ENCODE measurements around the gene GNAI2.

The GNAI2 gene

GRCh38 chr3:50292159-50293078, 56.4 kb downstream of the GNAI2 start, which contains the start of gene IFRD2:
Gene IFRD2, minus strand, starts transcription at chr3:50292429. Its CDS starts 155 bp downstream, at chr3:50292274.
- FAIRE-seq (peak; percentile 100), DNase-seq (ENCODE audit: extremely low spot score, insufficient read length, low read depth) (peak; percentile 89)

GRCh38 chr3:50293079-50293801, 57.2 kb downstream of the GNAI2 start:
- no peak for FAIRE-seq
- DNase-seq (ENCODE audit: extremely low spot score, insufficient read length, low read depth): no peak

GRCh38 chr3:50294089-50294488, 58.1 kb downstream of the GNAI2 start:
- DNase-seq (ENCODE audit: extremely low spot score, insufficient read length, low read depth) (no peak), FAIRE-seq (no peak)

GRCh38 chr3:50294492-50295403, 58.7 kb downstream of the GNAI2 start:
- FAIRE-seq: no peak
- DNase-seq (ENCODE audit: extremely low spot score, insufficient read length, low read depth): no peak

GRCh38 chr3:50295553-50296431, 59.8 kb downstream of the GNAI2 start:
- FAIRE-seq: no peak

GRCh38 chr3:50296721-50297383, 60.8 kb downstream of the GNAI2 start:
- FAIRE-seq: no peak
- DNase-seq (ENCODE audit: extremely low spot score, insufficient read length, low read depth): no peak

More at GRCh38 chr3:50295553-50296431, 59.8 kb downstream of the GNAI2 start:
- DNase-seq (ENCODE audit: extremely low spot score, insufficient read length, low read depth): no peak

- DNase-seq (ENCODE audit: extremely low spot score, insufficient read length, low read depth): no peak
- no peak for FAIRE-seq
These were observed 61.4 kb downstream of the GNAI2 start for GRCh38 chr3:50297384-50297775.

GRCh38 chr3:50297896-50298725, 62.1 kb downstream of the GNAI2 start:
- no peak for FAIRE-seq
- no peak for DNase-seq (ENCODE audit: extremely low spot score, insufficient read length, low read depth)

- DNase-seq (ENCODE audit: extremely low spot score, insufficient read length, low read depth) (peak; percentile 95), FAIRE-seq (peak; percentile 100)
These were observed 63.0 kb downstream of the GNAI2 start, which contains the start of the genes HYAL3 and NAA80 for GRCh38 chr3:50298836-50299637. Gene HYAL3, minus strand, starts transcription at chr3:50299405. Its CDS starts 3,803 bp downstream, at chr3:50295602. Gene NAA80, minus strand, starts transcription at chr3:50299405. Its CDS starts 1,942 bp downstream, at chr3:50297463.

- FAIRE-seq (no peak), DNase-seq (ENCODE audit: extremely low spot score, insufficient read length, low read depth) (no peak)
These were observed 63.6 kb downstream of the GNAI2 start for GRCh38 chr3:50299638-50299928.

- DNase-seq (ENCODE audit: extremely low spot score, insufficient read length, low read depth) (no peak), FAIRE-seq (no peak)
These were observed 64.1 kb downstream of the GNAI2 start for GRCh38 chr3:50299929-50300680.

- DNase-seq (ENCODE audit: extremely low spot score, insufficient read length, low read depth) (no peak), FAIRE-seq (no peak)
These were observed 64.8 kb downstream of the GNAI2 start for GRCh38 chr3:50300681-50301254.

GRCh38 chr3:50302095-50303012, 66.3 kb downstream of the GNAI2 start:
- no peak for DNase-seq (ENCODE audit: extremely low spot score, insufficient read length, low read depth)
- no peak for FAIRE-seq

GRCh38 chr3:50303013-50303815, 67.2 kb downstream of the GNAI2 start, which contains the start of gene HYAL1:
Gene HYAL1, minus strand, starts transcription at chr3:50303574. Its CDS starts 618 bp downstream, at chr3:50302956.
- no peak for FAIRE-seq

More at GRCh38 chr3:50303013-50303815, 67.2 kb downstream of the GNAI2 start, which contains the start of gene HYAL1:
- no peak for DNase-seq (ENCODE audit: extremely low spot score, insufficient read length, low read depth)
